Vagina (tissue), 2 donors: Measurements from ENCODE around the gene CHMP1B. TPM values are rescaled to one million over a fixed set of nuclear protein-coding genes. Genes with fewer than 3 reads are reported as not detected.

ENCODE experiments used
- DNase-seq, 2 donors: peaks; one replicate each; pipeline ENCODE4 v3.0.0-alpha.2; 2017; ENCODE audit errors: extremely low spot score in 2 of 2
- H3K27ac ChIP-seq: fragments of 200-600 bp; sonication (generic); one replicate; pipeline ENCODE4 v1.5.1; 2019
- H3K27me3 ChIP-seq: fragments of 200-600 bp; sonication (generic); one replicate; pipeline ENCODE4 v1.5.1; 2019
- H3K36me3 ChIP-seq, 2 donors: fragments of 200-600 bp; sonication (generic); one replicate each; pipeline ENCODE4 v1.5.1; 2017 to 2019
- H3K4me1 ChIP-seq: fragments of 200-600 bp; sonication (generic); one replicate; pipeline ENCODE4 v1.5.1; 2019
- H3K4me3 ChIP-seq, 2 donors: fragments of 200-600 bp; sonication (generic); 1 replicate in 1 of 2; 2 replicates in 1 of 2; pipeline ENCODE4 v1.5.1; 2016 to 2019
- H3K9me3 ChIP-seq: fragments of 200-600 bp; sonication (generic); one replicate; pipeline ENCODE4 v1.5.1; 2019
- POLR2A ChIP-seq, 2 donors: fragments of 450-650 bp; IDR thresholded peaks; one replicate each; pipeline ENCODE4 v1.6.1; 2017; ENCODE audit warnings: antibody characterized with exemption in 2 of 2, mild to moderate bottlenecking in 2 of 2, moderate library complexity in 2 of 2
- POLR2AphosphoS5 ChIP-seq, 2 donors: sonication (generic); formaldehyde crosslinking; IDR thresholded peaks; one replicate each; pipeline ENCODE4 v1.9.0; 2017; ENCODE audit warnings: antibody characterized with exemption in 2 of 2, mild to moderate bottlenecking in 2 of 2, low read depth in 1 of 2; ENCODE audit not compliant: insufficient read depth in 1 of 2
- intact Hi-C: fragments of 100-400 bp; cut with DNase I; formaldehyde crosslinking; loops from one replicate; pipeline ENCODE4 v1.15.1; 2023
- total RNA-seq: library from RNA; depleted of rRNA; stranded (reverse); fragments of >200 nt; gene quantifications from one replicate; pipeline ENCODE4 v1.2.3, GENCODE V29; 2016
- TF ChIP-seq, protein P1 (sequence below), 3 experiments: fragments of 450-650 bp in 2 of 3; fragments of 200-600 bp in 1 of 3; sonication (generic) in 1 of 3; IDR thresholded peaks; one replicate each; pipeline ENCODE4 v1.5.1; 2017 to 2019; ENCODE audit warnings: antibody characterized with exemption in 3 of 3, mild to moderate bottlenecking in 2 of 3, moderate library complexity in 2 of 3

CHMP1B gene
- total RNA-seq, 1 donor from 2014 or later, result 44.7 TPM

DNA sequence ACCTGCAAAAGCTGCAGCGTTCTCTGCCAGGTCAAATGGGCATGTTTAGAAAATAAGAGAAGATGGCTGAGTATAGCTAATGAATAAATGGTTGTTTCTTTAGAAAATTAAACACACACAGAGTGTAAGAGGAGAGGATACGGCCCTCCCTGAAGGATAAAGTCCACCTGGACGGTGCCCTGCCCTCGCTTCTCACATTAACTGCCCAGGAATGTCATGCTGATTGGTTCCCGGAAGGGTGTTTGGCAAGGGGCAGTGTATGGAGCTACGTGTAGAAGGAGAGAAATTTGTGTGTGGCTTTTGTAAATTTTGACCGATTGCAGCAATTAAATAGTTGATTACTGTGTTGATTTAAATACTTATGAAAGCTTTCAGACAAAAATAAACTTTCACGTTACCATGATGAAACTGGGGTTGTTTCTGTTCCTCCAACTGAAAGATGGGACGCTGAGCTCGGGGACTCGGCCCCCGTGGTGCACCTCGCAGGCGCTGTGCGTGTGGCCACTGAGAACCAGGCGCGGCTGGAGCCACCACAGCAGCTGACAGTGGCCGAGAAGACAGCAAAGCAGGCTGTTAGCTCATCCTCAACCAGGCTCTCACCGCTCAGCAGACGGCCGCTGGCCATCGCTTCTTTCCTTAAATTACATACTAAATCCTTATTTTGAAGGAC is 34.2 kb downstream of the CHMP1B start:
- H3K36me3 ChIP-seq, result peaks cover 0 to 60% of the 10 kb centered on the region in 2 donors
- no peak overlapping the region for H3K27ac ChIP-seq
- intact Hi-C loops, result no loop called here
- no peak for DNase-seq
- no peak for TF ChIP-seq POLR2A (IDR thresholded peaks at IDR 0.05)
- TF ChIP-seq POLR2AphosphoS5 (IDR thresholded peaks at IDR 0.05; ENCODE audit: insufficient read depth in 1 of 2, low read depth in 1 of 2), result no peak
- TF ChIP-seq, protein P1, sequence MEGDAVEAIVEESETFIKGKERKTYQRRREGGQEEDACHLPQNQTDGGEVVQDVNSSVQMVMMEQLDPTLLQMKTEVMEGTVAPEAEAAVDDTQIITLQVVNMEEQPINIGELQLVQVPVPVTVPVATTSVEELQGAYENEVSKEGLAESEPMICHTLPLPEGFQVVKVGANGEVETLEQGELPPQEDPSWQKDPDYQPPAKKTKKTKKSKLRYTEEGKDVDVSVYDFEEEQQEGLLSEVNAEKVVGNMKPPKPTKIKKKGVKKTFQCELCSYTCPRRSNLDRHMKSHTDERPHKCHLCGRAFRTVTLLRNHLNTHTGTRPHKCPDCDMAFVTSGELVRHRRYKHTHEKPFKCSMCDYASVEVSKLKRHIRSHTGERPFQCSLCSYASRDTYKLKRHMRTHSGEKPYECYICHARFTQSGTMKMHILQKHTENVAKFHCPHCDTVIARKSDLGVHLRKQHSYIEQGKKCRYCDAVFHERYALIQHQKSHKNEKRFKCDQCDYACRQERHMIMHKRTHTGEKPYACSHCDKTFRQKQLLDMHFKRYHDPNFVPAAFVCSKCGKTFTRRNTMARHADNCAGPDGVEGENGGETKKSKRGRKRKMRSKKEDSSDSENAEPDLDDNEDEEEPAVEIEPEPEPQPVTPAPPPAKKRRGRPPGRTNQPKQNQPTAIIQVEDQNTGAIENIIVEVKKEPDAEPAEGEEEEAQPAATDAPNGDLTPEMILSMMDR (IDR thresholded peaks at IDR 0.05), result no peak
- no peaks in the 10 kb centered on the region for H3K27me3 ChIP-seq
- H3K4me1 ChIP-seq, result no peaks in the 10 kb centered on the region
- H3K4me3 ChIP-seq, result no peak overlapping the region
- H3K9me3 ChIP-seq, result no peaks in the 10 kb centered on the region

DNA sequence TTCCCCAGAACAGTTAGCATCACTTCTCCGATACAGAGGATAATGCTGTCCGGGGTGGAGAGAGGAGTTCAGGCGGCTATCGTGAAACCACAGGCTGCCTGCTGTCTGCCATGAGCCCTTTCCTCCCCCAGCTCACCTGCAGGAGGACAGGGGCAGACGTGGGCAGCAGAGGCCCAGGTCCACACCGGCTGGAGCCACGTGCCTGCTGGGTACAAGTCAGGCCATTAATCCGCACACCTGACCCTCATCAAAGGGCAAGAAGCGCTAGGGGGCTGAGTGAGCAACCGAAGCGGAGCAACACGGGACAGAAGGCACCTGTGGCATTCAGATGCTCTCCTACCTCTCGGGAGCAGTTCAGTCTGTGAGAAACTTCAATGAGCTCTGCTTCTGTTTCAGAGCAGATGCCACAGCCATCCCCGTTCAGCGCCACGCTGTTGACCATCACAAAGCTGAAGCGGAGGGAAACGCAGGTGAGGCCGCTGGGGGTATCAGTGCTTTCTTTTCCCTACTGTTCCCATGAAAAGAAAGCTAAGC is 35.4 kb downstream of the CHMP1B start:
- H3K4me3 ChIP-seq, result no peak overlapping the region
- no peak for DNase-seq
- H3K4me1 ChIP-seq, result no peaks in the 10 kb centered on the region
- no peaks in the 10 kb centered on the region for H3K9me3 ChIP-seq
- TF ChIP-seq POLR2AphosphoS5 (IDR thresholded peaks at IDR 0.05; ENCODE audit: insufficient read depth in 1 of 2, low read depth in 1 of 2), result no peak
- TF ChIP-seq, protein P1 (IDR thresholded peaks at IDR 0.05), result no peak
- TF ChIP-seq POLR2A (IDR thresholded peaks at IDR 0.05), result no peak
- H3K27me3 ChIP-seq, result no peaks in the 10 kb centered on the region
- H3K36me3 ChIP-seq, result peaks cover 0 to 64% of the 10 kb centered on the region in 2 donors
- H3K27ac ChIP-seq, result no peak overlapping the region
- intact Hi-C loops, result no loop called here

DNA sequence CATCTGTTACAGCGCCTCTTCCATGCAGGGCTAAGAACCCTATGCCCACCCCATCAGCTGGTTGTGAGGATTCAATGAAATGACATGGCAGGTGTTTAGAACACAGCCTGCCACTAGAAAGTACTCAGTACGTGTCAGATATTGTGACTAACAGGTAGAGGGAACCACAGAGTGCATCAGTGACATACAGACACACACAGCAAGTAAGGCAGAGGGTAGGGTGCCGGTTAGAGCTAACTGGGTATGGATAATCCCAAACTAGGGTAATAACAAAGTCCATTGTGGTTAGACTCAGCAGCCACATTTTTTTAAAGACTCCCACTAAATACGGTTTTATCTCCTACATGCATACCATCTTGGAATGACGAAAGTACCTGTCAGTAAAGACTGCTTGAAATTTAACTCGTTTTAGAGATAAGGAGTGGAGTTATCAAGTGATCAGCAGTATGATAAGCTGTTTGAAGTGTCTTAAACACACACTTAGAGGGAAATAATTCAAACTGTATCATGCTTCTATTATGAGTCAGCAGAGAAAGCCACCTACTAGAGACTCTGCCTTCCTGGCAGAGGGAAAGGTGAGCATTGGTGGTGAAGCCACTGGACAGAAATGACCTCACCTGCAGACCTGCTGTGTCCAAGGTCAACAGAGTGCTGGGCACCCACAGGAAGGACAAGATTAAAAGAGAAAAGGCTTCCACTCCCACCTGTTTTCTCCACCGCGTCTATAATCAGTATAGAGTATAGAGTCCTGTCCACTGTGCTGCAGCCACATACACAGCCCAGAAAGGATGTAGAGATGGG is 36.3 kb downstream of the CHMP1B start:
- TF ChIP-seq POLR2AphosphoS5 (IDR thresholded peaks at IDR 0.05; ENCODE audit: insufficient read depth in 1 of 2, low read depth in 1 of 2), result no peak
- no peak for TF ChIP-seq POLR2A (IDR thresholded peaks at IDR 0.05)
- TF ChIP-seq, protein P1 (IDR thresholded peaks at IDR 0.05), result no peak
- Histone ChIP-seq H3K27ac (no peak overlapping the region), H3K9me3 (no peaks in the 10 kb centered on the region), H3K36me3 (peaks cover 0 to 64% of the 10 kb centered on the region in 2 donors), H3K27me3 (no peaks in the 10 kb centered on the region), H3K4me3 (no peak overlapping the region), H3K4me1 (no peaks in the 10 kb centered on the region)
- DNase-seq, result no peak
- intact Hi-C loops, result no loop called here

DNA sequence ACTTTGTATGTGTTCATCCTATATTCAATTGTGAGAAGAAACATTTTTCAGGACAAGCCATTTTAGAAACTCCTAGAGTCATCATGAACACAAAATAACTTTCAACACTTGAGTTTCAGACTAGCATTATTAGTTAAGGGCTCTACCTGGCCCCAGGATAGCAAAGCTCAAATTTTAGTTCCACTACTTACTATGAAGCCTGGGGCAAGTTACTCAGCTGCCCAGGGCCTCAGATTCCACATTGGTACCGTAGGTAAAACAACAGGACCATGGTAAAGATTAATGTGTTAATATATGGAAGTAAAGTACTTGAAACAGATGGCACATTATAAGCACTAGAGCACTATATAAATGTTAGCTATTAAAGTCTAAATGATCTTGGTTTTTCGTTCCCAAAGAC is 37.5 kb downstream of the CHMP1B start:
- Histone ChIP-seq H3K27ac (no peak overlapping the region), H3K4me1 (no peaks in the 10 kb centered on the region), H3K4me3 (no peak overlapping the region), H3K36me3 (peaks cover 0 to 76% of the 10 kb centered on the region in 2 donors), H3K9me3 (no peaks in the 10 kb centered on the region), H3K27me3 (no peaks in the 10 kb centered on the region)
- intact Hi-C loops, result no loop called here
- DNase-seq, result no peak
- TF ChIP-seq POLR2A (IDR thresholded peaks at IDR 0.05) (no peak), POLR2AphosphoS5 (IDR thresholded peaks at IDR 0.05; ENCODE audit: insufficient read depth in 1 of 2, low read depth in 1 of 2) (no peak)
- TF ChIP-seq, protein P1 (IDR thresholded peaks at IDR 0.05), result no peak
